ENCODE measurements around the gene SSBP4. TPM values are rescaled to one million over a fixed set of nuclear protein-coding genes. Genes with fewer than 3 reads are reported as not detected.

Gene SSBP4
- total and polyA plus RNA-seq, 2 donors (not counting 3 experiments of a cell fraction or from before 2014, with no cell fraction given): 89.6 to 151 TPM

GRCh38 chr19:18377026-18377425, 42.2 kb upstream of the SSBP4 start:
- Histone ChIP-seq H3K79me2 (ENCODE audit: control insufficient read depth, insufficient read depth, low read length) (no peaks in the 10 kb centered on the region), H3K9ac (replicated peaks; ENCODE audit: extremely low read depth, insufficient read depth, low read length) (no peak overlapping the region), H3K4me2 (ENCODE audit: insufficient read depth, low read length) (no peak overlapping the region), H3K9me1 (replicated peaks; ENCODE audit: control insufficient read depth, extremely low read depth, insufficient read depth, low read length) (no peaks in the 10 kb centered on the region), H3K4me3 (replicated peaks in 1 of 3; ENCODE audit: insufficient read depth in 1 of 3, low read depth in 1 of 3, low read length in 3 of 3) (no peak overlapping the region), H2AFZ (ENCODE audit: low read depth, low read length) (no peak overlapping the region), H3K36me3 (ENCODE audit: control insufficient read depth in 2 of 2, extremely low read depth in 1 of 2, insufficient read depth in 2 of 2, low read length in 2 of 2) (no peaks in the 10 kb centered on the region), H3K4me1 (ENCODE audit: control insufficient read depth, extremely low read depth, insufficient read depth, low read length) (peaks cover 17% of the 10 kb centered on the region), H3K27me3 (ENCODE audit: control insufficient read depth in 2 of 2, insufficient read depth in 2 of 2, low read length in 2 of 2) (no peaks in the 10 kb centered on the region), H3K9me3 (replicated peaks; ENCODE audit: control insufficient read depth, insufficient read depth, low read length) (no peaks in the 10 kb centered on the region), H3K27ac (ENCODE audit: insufficient read depth, low read depth, low read length) (no peak overlapping the region), H4K20me1 (replicated peaks; ENCODE audit: control insufficient read depth, extremely low read depth, insufficient read depth, low read length) (no peaks in the 10 kb centered on the region)
- TF ChIP-seq EZH2 (IDR thresholded peaks at IDR 0.05; ENCODE audit: borderline replicate concordance, low read depth, low read length, severe bottlenecking) (no peak), MYC (IDR thresholded peaks at IDR 0.05; ENCODE audit: low read depth, low read length) (no peak), POLR2AphosphoS5 (IDR thresholded peaks at IDR 0.05; ENCODE audit: insufficient read depth, low read depth, low read length) (no peak), FOS (IDR thresholded peaks at IDR 0.05; ENCODE audit: borderline replicate concordance, insufficient read depth, low read length) (no peak), GATA2 (IDR thresholded peaks at IDR 0.05; ENCODE audit: insufficient read depth, insufficient read length, low read depth, low read length) (no peak), JUN (IDR thresholded peaks at IDR 0.05; ENCODE audit: borderline replicate concordance, insufficient read depth, insufficient read length, low read depth) (no peak)
- TF ChIP-seq, protein P1, sequence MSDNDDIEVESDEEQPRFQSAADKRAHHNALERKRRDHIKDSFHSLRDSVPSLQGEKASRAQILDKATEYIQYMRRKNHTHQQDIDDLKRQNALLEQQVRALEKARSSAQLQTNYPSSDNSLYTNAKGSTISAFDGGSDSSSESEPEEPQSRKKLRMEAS (IDR thresholded peaks at IDR 0.05; ENCODE audit: insufficient read depth, insufficient read length): no peak
- TF ChIP-seq, protein P2, sequence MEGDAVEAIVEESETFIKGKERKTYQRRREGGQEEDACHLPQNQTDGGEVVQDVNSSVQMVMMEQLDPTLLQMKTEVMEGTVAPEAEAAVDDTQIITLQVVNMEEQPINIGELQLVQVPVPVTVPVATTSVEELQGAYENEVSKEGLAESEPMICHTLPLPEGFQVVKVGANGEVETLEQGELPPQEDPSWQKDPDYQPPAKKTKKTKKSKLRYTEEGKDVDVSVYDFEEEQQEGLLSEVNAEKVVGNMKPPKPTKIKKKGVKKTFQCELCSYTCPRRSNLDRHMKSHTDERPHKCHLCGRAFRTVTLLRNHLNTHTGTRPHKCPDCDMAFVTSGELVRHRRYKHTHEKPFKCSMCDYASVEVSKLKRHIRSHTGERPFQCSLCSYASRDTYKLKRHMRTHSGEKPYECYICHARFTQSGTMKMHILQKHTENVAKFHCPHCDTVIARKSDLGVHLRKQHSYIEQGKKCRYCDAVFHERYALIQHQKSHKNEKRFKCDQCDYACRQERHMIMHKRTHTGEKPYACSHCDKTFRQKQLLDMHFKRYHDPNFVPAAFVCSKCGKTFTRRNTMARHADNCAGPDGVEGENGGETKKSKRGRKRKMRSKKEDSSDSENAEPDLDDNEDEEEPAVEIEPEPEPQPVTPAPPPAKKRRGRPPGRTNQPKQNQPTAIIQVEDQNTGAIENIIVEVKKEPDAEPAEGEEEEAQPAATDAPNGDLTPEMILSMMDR (IDR thresholded peaks at IDR 0.05; ENCODE audit: extremely low read depth in 1 of 2, insufficient read depth in 1 of 2, low read depth in 1 of 2, low read length in 2 of 2): no peak
- no peak for DNase-seq (ENCODE audit: low read depth, low spot score)
- ChIA-PET POLR2A (no interaction called here), CTCF (interaction anchor here (0.7 to 1.0 kb wide), 2 partner anchors 9 to 88 kb away, joined by 3 to 4 read pairs; partner anchors contain the start of gene GDF15)
- no peak for FAIRE-seq
- dilution Hi-C loops (cut with MboI; ENCODE audit: extremely low pct_ligation_motif_present, low sequenced_read_pairs): no loop called here
- BruUV-seq (replicated peaks): no TSS peak
- intact Hi-C loops (cut with micrococcal nuclease): no loop called here
